PC-3 (cell line): ENCODE data around the gene EIF4E2.

Experiments
- CTCF ChIP-seq: fragments of 300-600 bp; sonication (generic); conservative IDR thresholded peaks from 2 replicates; pipeline ENCODE4 v1.5.1; 2017; ENCODE audit warnings: antibody characterized with exemption, low read depth, mild to moderate bottlenecking, low read length
- EZH2 ChIP-seq: fragments of 300-600 bp; sonication (generic); IDR thresholded peaks from one replicate; pipeline ENCODE4 v1.6.1; 2017; ENCODE audit warnings: antibody characterized with exemption, mild to moderate bottlenecking, low read length; ENCODE audit not compliant: unreplicated experiment
- EZH2phosphoT487 ChIP-seq: fragments of 300-600 bp; sonication (generic); IDR thresholded peaks from 2 replicates; pipeline ENCODE4 v1.6.1; 2018; ENCODE audit warnings: mild to moderate bottlenecking, antibody characterized with exemption, low read length, borderline replicate concordance

- TF ChIP-seq CTCF (no peak), EZH2 (no peak), EZH2phosphoT487 (no peak)
These were observed 48.6 kb upstream of the EIF4E2 start for GRCh38 chr2:232501794-232502390.
